ENCODE measurements around the gene SEPTIN3. TPM values are rescaled to one million over a fixed set of nuclear protein-coding genes. Genes with fewer than 3 reads are reported as not detected.

The SEPTIN3 gene
- total and polyA plus RNA-seq, 10 of the 15 experiments (the other 5 are each of a cell fraction or from before 2014, with no cell fraction given), result 0.05 to 3.1 (median 0.87) TPM

GRCh38 chr22:41940832-41941765 is 28.1 kb upstream of the SEPTIN3 start (continued):
- no peak for TF ChIP-seq MEF2B (IDR thresholded peaks at IDR 0.05; ENCODE audit: partially characterized antibody, poor library complexity, severe bottlenecking)
- TF ChIP-seq NRF1 (conservative IDR thresholded peaks at IDR 0.05; ENCODE audit: low read depth, low read length), result no peak
- no peak for TF ChIP-seq SMAD5 (IDR thresholded peaks at IDR 0.05; ENCODE audit: low read depth)
- TF ChIP-seq RFX5 (IDR thresholded peaks at IDR 0.05; ENCODE audit: low read depth, low read length), result no peak; the same call in 1 of the 2 replicates
- TF ChIP-seq HCFC1 (IDR thresholded peaks at IDR 0.05; ENCODE audit: low read length), result no peak
- TF ChIP-seq STAT1 (conservative IDR thresholded peaks at IDR 0.05), result no peak
- no peak for TF ChIP-seq RUNX3 (IDR thresholded peaks at IDR 0.05; ENCODE audit: low read length)
- peak; percentile 59 for TF ChIP-seq RELA (IDR thresholded peaks at IDR 0.05; ENCODE audit: borderline replicate concordance, partially characterized antibody)
- no peak for TF ChIP-seq ZNF274 (IDR thresholded peaks at IDR 0.05; ENCODE audit: insufficient read depth, insufficient read length)
- no peak for TF ChIP-seq CUX1 (IDR thresholded peaks at IDR 0.05; ENCODE audit: insufficient replicate concordance, low read depth, low read length)
- TF ChIP-seq POLR2AphosphoS2 (IDR thresholded peaks at IDR 0.05; ENCODE audit: low read depth, low read length), result no peak
- no peak for TF ChIP-seq ATF3 (IDR thresholded peaks at IDR 0.05; ENCODE audit: borderline replicate concordance, extremely low read depth, low read depth, low read length)
- TF ChIP-seq ATF7 (IDR thresholded peaks at IDR 0.05; ENCODE audit: low read depth), result peak; percentile 15
- no peak for TF ChIP-seq NKRF (conservative IDR thresholded peaks at IDR 0.05)
- no peak for TF ChIP-seq PAX5 (IDR thresholded peaks at IDR 0.05; ENCODE audit: borderline replicate concordance, low read depth, low read length)
- peak; percentile 84 for TF ChIP-seq ZNF207 (IDR thresholded peaks at IDR 0.05; ENCODE audit: borderline replicate concordance)
- peak; percentile 86; the same call in 1 of the 2 replicates for TF ChIP-seq ZNF592 (IDR thresholded peaks at IDR 0.05)

All from GM12878 (cell line).